ENCODE data around the gene INA.

DNA sequence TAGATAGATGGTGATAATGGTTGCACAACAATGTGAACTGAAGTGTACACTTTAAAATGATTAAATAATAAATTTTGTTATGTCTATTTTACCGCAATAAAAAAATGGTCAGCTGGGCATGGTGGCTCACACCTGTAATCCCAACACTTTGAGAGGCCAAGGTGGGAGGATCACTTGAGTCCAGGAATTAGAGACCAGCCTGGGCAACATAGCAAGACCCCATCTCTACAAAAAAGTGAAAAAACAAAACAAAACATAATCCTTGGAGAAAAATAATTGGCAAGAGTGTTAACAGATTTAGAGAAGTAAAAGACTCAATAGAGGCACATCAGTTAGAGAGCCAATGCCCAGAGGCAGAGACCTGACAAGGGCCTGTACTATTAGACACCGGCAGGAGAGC is 41.2 kb upstream of the INA start:
- TF ChIP-seq CREB1 (IDR thresholded peaks at IDR 0.05; ENCODE audit: low read depth) (no peak), RAD21 (IDR thresholded peaks at IDR 0.05; ENCODE audit: low read depth) (no peak), EP300 (IDR thresholded peaks at IDR 0.05; ENCODE audit: borderline replicate concordance) (no peak), FOXM1 (IDR thresholded peaks at IDR 0.05; ENCODE audit: borderline replicate concordance, low read depth) (no peak), CEBPB (IDR thresholded peaks at IDR 0.05) (no peak), TAF1 (IDR thresholded peaks at IDR 0.05; ENCODE audit: low read depth) (no peak), REST (IDR thresholded peaks at IDR 0.05; ENCODE audit: low read depth) (no peak), YY1 (IDR thresholded peaks at IDR 0.05; ENCODE audit: low read depth) (no peak)

Data from Ishikawa (cell line).